CD4-positive, alpha-beta T cell treated with Interferon alpha-2 for 1 hour (primary cell): ENCODE measurements around the gene VIPR2.

Experiments
- DNase-seq, 2 donors: peaks; one replicate each; pipeline ENCODE4 v3.0.0-alpha.2; 2020 to 2022

VIPR2 gene

GRCh38 chr7:159035571-159036073, 109.0 kb downstream of the VIPR2 start:
- DNase-seq: no peak

GRCh38 chr7:159034988-159035387, 109.7 kb downstream of the VIPR2 start:
- DNase-seq: no peak

GRCh38 chr7:159034394-159034793, 110.3 kb downstream of the VIPR2 start:
- DNase-seq: no peak

GRCh38 chr7:159033956-159034355, 110.7 kb downstream of the VIPR2 start:
- DNase-seq: no peak

GRCh38 chr7:159033473-159033825, 111.2 kb downstream of the VIPR2 start:
- no peak for DNase-seq

- no peak for DNase-seq
These were observed 111.8 kb downstream of the VIPR2 start for GRCh38 chr7:159032753-159033472.

- DNase-seq: no peak
These were observed 112.3 kb downstream of the VIPR2 start for GRCh38 chr7:159032322-159032721.

GRCh38 chr7:159031750-159032149, 112.9 kb downstream of the VIPR2 start:
- DNase-seq: no peak

GRCh38 chr7:159031135-159031701, 113.4 kb downstream of the VIPR2 start:
- DNase-seq: no peak

GRCh38 chr7:159030490-159031134, 114.1 kb downstream of the VIPR2 start:
- no peak for DNase-seq

GRCh38 chr7:159028508-159029401, 115.9 kb downstream of the VIPR2 start:
- DNase-seq: no peak

GRCh38 chr7:159027789-159028507, 116.7 kb downstream of the VIPR2 start:
- no peak for DNase-seq

- DNase-seq: no peak
These were observed 117.4 kb downstream of the VIPR2 start for GRCh38 chr7:159027056-159027788.

- no peak for DNase-seq
These were observed 118.2 kb downstream of the VIPR2 start for GRCh38 chr7:159026271-159027055.

- no peak for DNase-seq
These were observed 119.4 kb downstream of the VIPR2 start for GRCh38 chr7:159025161-159025779.

GRCh38 chr7:159024280-159024951, 120.3 kb downstream of the VIPR2 start:
- no peak for DNase-seq

- no peak for DNase-seq
These were observed 120.9 kb downstream of the VIPR2 start for GRCh38 chr7:159023746-159024145.

- no peak for DNase-seq
These were observed 121.5 kb downstream of the VIPR2 start for GRCh38 chr7:159023206-159023605.

- DNase-seq: no peak
These were observed 122.3 kb downstream of the VIPR2 start for GRCh38 chr7:159022238-159022993.
